ENCODE measurements around the gene FRYL.

Gene FRYL

GRCh38 chr4:48620831-48621230 lies 159.2 kb downstream of the FRYL start:
- no peak overlapping the region for H3K27ac ChIP-seq (ENCODE audit: low read depth, low read length, poor library complexity, severe bottlenecking)
- no peaks in the 10 kb centered on the region for H3K4me1 ChIP-seq (ENCODE audit: insufficient read depth, low read length, severe bottlenecking)
- H3K4me2 ChIP-seq (ENCODE audit: low read length), result no peak overlapping the region

GRCh38 chr4:48620093-48620492 lies 160.0 kb downstream of the FRYL start:
- Histone ChIP-seq H2AFZ (ENCODE audit: low read length) (no peak overlapping the region), H3K4me2 (ENCODE audit: low read length) (no peak overlapping the region), H3K9ac (ENCODE audit: low read length) (no peak overlapping the region), H3K79me2 (ENCODE audit: insufficient read depth, low read length) (no peaks in the 10 kb centered on the region), H4K20me1 (ENCODE audit: insufficient read depth, low read length) (no peaks in the 10 kb centered on the region), H3K9me2 (ENCODE audit: low read depth, low read length) (no peaks in the 10 kb centered on the region), H3F3A (ENCODE audit: insufficient read depth, low read length) (no peaks in the 10 kb centered on the region), H3K4me3 (ENCODE audit: low read depth, low read length, poor library complexity, severe bottlenecking) (no peak overlapping the region), H3K27ac (ENCODE audit: low read depth, low read length, poor library complexity, severe bottlenecking) (no peak overlapping the region), H3K36me3 (ENCODE audit: insufficient read depth, low read length) (peaks cover 65% of the 10 kb centered on the region), H3K27me3 (ENCODE audit: insufficient read depth, low read length) (no peaks in the 10 kb centered on the region), H3K4me1 (ENCODE audit: insufficient read depth, low read length, severe bottlenecking) (no peaks in the 10 kb centered on the region), H3K9me3 (ENCODE audit: low read length) (no peaks in the 10 kb centered on the region)
- TF ChIP-seq CTCF (IDR thresholded peaks at IDR 0.05; ENCODE audit: low read length), result no peak
- TF ChIP-seq EZH2 (IDR thresholded peaks at IDR 0.05; ENCODE audit: borderline replicate concordance, low read length), result no peak

More at GRCh38 chr4:48620831-48621230, 159.2 kb downstream of the FRYL start:
- Histone ChIP-seq H4K20me1 (ENCODE audit: insufficient read depth, low read length) (no peaks in the 10 kb centered on the region), H3K9me3 (ENCODE audit: low read length) (no peaks in the 10 kb centered on the region), H2AFZ (ENCODE audit: low read length) (no peak overlapping the region), H3K79me2 (ENCODE audit: insufficient read depth, low read length) (no peaks in the 10 kb centered on the region), H3K9me2 (ENCODE audit: low read depth, low read length) (no peaks in the 10 kb centered on the region), H3K9ac (ENCODE audit: low read length) (no peak overlapping the region), H3K4me3 (ENCODE audit: low read depth, low read length, poor library complexity, severe bottlenecking) (no peak overlapping the region), H3F3A (ENCODE audit: insufficient read depth, low read length) (no peaks in the 10 kb centered on the region), H3K27me3 (ENCODE audit: insufficient read depth, low read length) (no peaks in the 10 kb centered on the region), H3K36me3 (ENCODE audit: insufficient read depth, low read length) (peaks cover 59% of the 10 kb centered on the region)
- TF ChIP-seq CTCF (IDR thresholded peaks at IDR 0.05; ENCODE audit: low read length) (no peak), EZH2 (IDR thresholded peaks at IDR 0.05; ENCODE audit: borderline replicate concordance, low read length) (no peak)

- peaks cover 27% of the 10 kb centered on the region; the same call in 1 of the 2 replicates for H3K36me3 ChIP-seq (ENCODE audit: insufficient read depth, low read length)
- no peaks in the 10 kb centered on the region for H3K9me3 ChIP-seq (ENCODE audit: low read length)
- no peaks in the 10 kb centered on the region for H3K9me2 ChIP-seq (ENCODE audit: low read depth, low read length)
- no peaks in the 10 kb centered on the region for H3K4me1 ChIP-seq (ENCODE audit: insufficient read depth, low read length, severe bottlenecking)
- no peak overlapping the region for H3K4me2 ChIP-seq (ENCODE audit: low read length)
- no peaks in the 10 kb centered on the region for H4K20me1 ChIP-seq (ENCODE audit: insufficient read depth, low read length)
- no peak overlapping the region for H3K4me3 ChIP-seq (ENCODE audit: low read depth, low read length, poor library complexity, severe bottlenecking)
- no peaks in the 10 kb centered on the region for H3K79me2 ChIP-seq (ENCODE audit: insufficient read depth, low read length)
- H3F3A ChIP-seq (ENCODE audit: insufficient read depth, low read length), result no peaks in the 10 kb centered on the region; the same call in 1 of the 2 replicates
- H3K27ac ChIP-seq (ENCODE audit: low read depth, low read length, poor library complexity, severe bottlenecking), result no peak overlapping the region
- no peak overlapping the region for H2AFZ ChIP-seq (ENCODE audit: low read length)
- no peaks in the 10 kb centered on the region for H3K27me3 ChIP-seq (ENCODE audit: insufficient read depth, low read length)
- no peak overlapping the region for H3K9ac ChIP-seq (ENCODE audit: low read length)
- TF ChIP-seq CTCF (IDR thresholded peaks at IDR 0.05; ENCODE audit: low read length) (no peak), EZH2 (IDR thresholded peaks at IDR 0.05; ENCODE audit: borderline replicate concordance, low read length) (no peak)
These were observed 175.6 kb downstream of the FRYL start for GRCh38 chr4:48604527-48604926.

Data from OCI-LY1 (cell line).